T-helper 1 cell treated with Interleukin-12 subunit alpha and Interleukin-12 subunit beta and Interleukin-4 antibody, amounts not matched to agents 30 μg/mL and 1 μg/mL, for 36 hours (primary cell): ENCODE measurements around the gene HIPK2.

ENCODE experiments used
- H3K27ac Mint-ChIP-seq: one replicate; pipeline ENCODE4 v1.8.0; 2021; ENCODE audit warnings: mild to moderate bottlenecking, mixed read lengths
- H3K27me3 Mint-ChIP-seq: one replicate; pipeline ENCODE4 v1.8.0; 2021; ENCODE audit warnings: low read depth, mixed read lengths
- H3K36me3 Mint-ChIP-seq: one replicate; pipeline ENCODE4 v1.8.0; 2021; ENCODE audit warnings: low read depth, mixed read lengths
- H3K4me1 Mint-ChIP-seq: one replicate; pipeline ENCODE4 v1.8.0; 2021; ENCODE audit warnings: low read depth, mixed read lengths
- H3K4me3 Mint-ChIP-seq: one replicate; pipeline ENCODE4 v1.8.0; 2021; ENCODE audit warnings: mild to moderate bottlenecking, moderate library complexity, mixed read lengths
- H3K9me3 Mint-ChIP-seq: one replicate; pipeline ENCODE4 v1.8.0; 2021; ENCODE audit warnings: mixed read lengths

Gene HIPK2

GRCh38 chr7:139698844-139699243 lies 79.0 kb downstream of the HIPK2 start:
- Mint-ChIP-seq H3K36me3 (no peaks in the 10 kb centered on the region), H3K9me3 (no peaks in the 10 kb centered on the region), H3K27me3 (no peaks in the 10 kb centered on the region), H3K27ac (no peak overlapping the region), H3K4me3 (no peak overlapping the region), H3K4me1 (peaks cover 35% of the 10 kb centered on the region)

DNA sequence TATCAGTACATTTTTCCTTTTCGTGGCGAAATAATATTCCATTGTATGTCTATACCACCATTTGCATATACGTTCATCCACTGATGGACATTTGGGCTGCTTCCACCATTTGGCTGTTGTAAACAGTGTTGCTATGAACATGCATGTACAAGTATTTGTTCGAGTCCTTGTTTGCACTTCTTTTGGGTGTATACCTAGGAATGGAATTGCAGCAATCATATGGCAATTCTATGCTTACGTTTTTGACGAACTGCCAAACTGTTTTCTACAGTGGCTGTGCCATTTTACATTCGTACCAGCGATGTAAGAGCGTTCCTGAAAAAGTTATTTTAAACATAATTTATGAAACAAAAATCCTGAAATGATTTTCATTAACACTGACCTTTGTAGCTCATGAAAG lies 79.5 kb downstream of the HIPK2 start:
- Mint-ChIP-seq H3K4me3 (no peak overlapping the region), H3K27me3 (no peaks in the 10 kb centered on the region), H3K4me1 (peaks cover 31% of the 10 kb centered on the region), H3K9me3 (no peaks in the 10 kb centered on the region), H3K27ac (no peak overlapping the region), H3K36me3 (no peaks in the 10 kb centered on the region)

DNA sequence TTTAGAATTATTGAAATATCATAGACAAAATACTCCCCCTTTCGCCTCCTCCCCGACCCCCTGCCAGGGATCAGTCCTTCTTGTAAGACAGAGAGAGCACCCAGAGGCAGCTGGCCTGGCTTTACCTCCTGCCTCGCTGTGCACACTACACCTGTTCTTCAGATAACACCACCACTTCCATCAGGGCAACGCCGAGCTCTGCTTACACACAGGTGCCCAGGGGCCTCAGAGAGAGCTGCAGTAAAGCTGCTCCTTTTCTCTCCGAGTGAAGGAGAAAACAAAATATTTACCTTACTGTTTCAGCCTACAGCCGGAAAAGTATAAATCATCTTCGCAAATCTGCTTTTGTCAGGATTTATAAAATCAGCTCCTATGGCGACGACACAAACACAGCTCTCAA lies 80.7 kb downstream of the HIPK2 start:
- Mint-ChIP-seq H3K27ac (no peak overlapping the region), H3K9me3 (no peaks in the 10 kb centered on the region), H3K4me1 (peaks cover 25% of the 10 kb centered on the region), H3K4me3 (no peak overlapping the region), H3K27me3 (no peaks in the 10 kb centered on the region), H3K36me3 (no peaks in the 10 kb centered on the region)

DNA sequence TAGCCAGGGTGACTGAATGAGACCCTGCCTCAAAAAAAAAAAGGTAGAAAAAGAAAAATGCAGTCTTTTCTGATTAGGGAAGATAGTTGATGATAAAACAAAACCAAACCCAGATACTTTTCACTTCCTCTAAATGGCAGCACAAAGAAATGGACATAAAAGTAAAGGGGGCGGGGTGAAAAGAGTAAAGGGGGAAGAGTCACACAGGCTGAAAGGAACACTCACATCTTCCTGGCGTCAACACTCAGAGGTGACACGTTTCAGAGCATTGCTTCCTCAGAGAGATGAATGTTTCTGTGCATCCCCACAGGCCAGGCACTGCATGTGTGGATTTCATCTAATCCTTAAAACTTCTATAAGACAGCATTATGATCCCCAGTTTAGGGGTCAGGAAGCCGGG lies 81.2 kb downstream of the HIPK2 start:
- Mint-ChIP-seq H3K27ac (no peak overlapping the region), H3K4me1 (peaks cover 25% of the 10 kb centered on the region), H3K27me3 (no peaks in the 10 kb centered on the region), H3K4me3 (no peak overlapping the region), H3K36me3 (no peaks in the 10 kb centered on the region), H3K9me3 (no peaks in the 10 kb centered on the region)

DNA sequence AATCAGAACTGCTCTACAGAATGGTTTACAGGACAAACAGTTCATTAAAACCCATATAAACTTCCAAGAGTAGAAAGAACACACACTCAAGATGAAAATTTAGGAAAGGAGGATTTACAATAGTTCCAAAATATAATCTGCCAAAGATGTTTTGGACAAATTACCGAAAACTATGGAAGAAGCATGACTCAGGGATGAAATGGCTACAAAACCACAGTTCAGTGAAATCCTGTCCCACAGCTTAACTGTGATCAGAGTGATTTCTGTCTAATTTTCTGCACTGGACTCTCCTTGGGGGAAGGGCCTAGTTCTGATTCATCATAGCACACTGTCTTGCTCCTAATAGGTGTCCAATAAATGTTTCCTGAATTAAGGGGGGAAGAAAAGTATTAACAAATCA lies 82.2 kb downstream of the HIPK2 start:
- Mint-ChIP-seq H3K9me3 (no peaks in the 10 kb centered on the region), H3K36me3 (no peaks in the 10 kb centered on the region), H3K27ac (no peak overlapping the region), H3K27me3 (no peaks in the 10 kb centered on the region), H3K4me1 (peaks cover 24% of the 10 kb centered on the region), H3K4me3 (no peak overlapping the region)

- H3K9me3 Mint-ChIP-seq, result no peaks in the 10 kb centered on the region
Measured at GRCh38 chr7:139695051-139695450, 82.7 kb downstream of the HIPK2 start.

DNA sequence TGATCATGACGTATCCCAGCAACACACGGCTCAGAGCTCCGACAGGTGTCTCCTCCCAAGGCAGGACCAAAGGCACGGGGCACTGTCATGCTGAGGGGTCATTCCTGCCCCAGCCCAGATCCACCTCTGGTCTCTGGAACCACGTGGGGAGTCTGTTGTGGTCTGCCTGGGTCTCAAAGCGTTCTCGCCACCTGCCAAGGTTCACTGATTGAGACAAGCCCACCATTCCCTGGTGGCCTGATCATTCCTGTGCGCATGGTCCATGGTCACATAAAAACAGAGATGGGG lies 83.5 kb downstream of the HIPK2 start:
- no peak overlapping the region for H3K4me3 Mint-ChIP-seq
- H3K27ac Mint-ChIP-seq, result no peak overlapping the region
- peaks cover 7% of the 10 kb centered on the region for H3K36me3 Mint-ChIP-seq
- no peaks in the 10 kb centered on the region for H3K9me3 Mint-ChIP-seq
- no peaks in the 10 kb centered on the region for H3K27me3 Mint-ChIP-seq
- H3K4me1 Mint-ChIP-seq, result peaks cover 18% of the 10 kb centered on the region

More at GRCh38 chr7:139695051-139695450, 82.7 kb downstream of the HIPK2 start:
- Mint-ChIP-seq H3K27me3 (no peaks in the 10 kb centered on the region), H3K4me1 (peaks cover 21% of the 10 kb centered on the region), H3K36me3 (peaks cover 3% of the 10 kb centered on the region), H3K27ac (no peak overlapping the region), H3K4me3 (no peak overlapping the region)

DNA sequence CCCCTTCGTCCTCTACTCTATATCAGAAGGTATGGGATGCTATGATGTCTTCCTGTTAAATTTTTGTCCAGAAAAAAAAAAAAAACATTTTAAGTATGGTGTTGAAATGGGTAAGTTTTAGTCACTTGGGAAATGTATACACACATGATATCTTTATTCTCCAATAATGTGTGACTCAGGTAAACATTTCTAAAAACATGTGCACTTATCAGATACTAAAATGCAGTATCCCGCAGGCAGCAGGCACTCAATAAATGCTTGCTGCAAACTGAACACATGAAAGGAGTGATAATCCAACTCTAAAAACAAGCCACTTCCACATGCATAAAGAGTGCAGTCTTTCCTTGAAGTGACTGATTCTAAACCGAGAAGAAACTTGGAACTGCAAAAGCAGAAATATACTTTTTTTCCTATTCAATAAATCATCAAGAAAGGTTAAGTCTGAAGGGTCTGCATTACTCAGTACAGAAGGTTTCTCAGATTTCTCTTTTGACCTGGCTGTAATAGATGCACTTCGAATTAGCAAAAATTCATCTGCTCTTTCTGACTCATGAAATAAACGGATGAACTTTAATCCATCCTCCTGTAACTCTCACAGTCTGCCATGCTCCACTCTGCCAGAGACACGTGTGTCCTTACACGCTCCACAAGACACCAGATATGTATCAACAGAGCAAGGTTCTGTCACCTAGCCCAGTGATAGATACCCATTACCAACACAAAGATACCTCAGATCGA lies 84.0 kb downstream of the HIPK2 start:
- H3K27me3 Mint-ChIP-seq, result no peaks in the 10 kb centered on the region
- H3K27ac Mint-ChIP-seq, result no peak overlapping the region
- H3K4me1 Mint-ChIP-seq, result peaks cover 18% of the 10 kb centered on the region
- no peaks in the 10 kb centered on the region for H3K9me3 Mint-ChIP-seq
- H3K4me3 Mint-ChIP-seq, result no peak overlapping the region
- peaks cover 9% of the 10 kb centered on the region for H3K36me3 Mint-ChIP-seq

GRCh38 chr7:139692723-139693122 lies 85.1 kb downstream of the HIPK2 start:
- peaks cover 4% of the 10 kb centered on the region for H3K9me3 Mint-ChIP-seq
- H3K27me3 Mint-ChIP-seq, result no peaks in the 10 kb centered on the region
- no peak overlapping the region for H3K4me3 Mint-ChIP-seq
- peaks cover 17% of the 10 kb centered on the region for H3K4me1 Mint-ChIP-seq
- peaks cover 17% of the 10 kb centered on the region for H3K36me3 Mint-ChIP-seq
- no peak overlapping the region for H3K27ac Mint-ChIP-seq

- no peaks in the 10 kb centered on the region for H3K27me3 Mint-ChIP-seq
- no peak overlapping the region for H3K27ac Mint-ChIP-seq
- no peak overlapping the region for H3K4me3 Mint-ChIP-seq
- peaks cover 25% of the 10 kb centered on the region for H3K36me3 Mint-ChIP-seq
- peaks cover 10% of the 10 kb centered on the region for H3K4me1 Mint-ChIP-seq
- peaks cover 10% of the 10 kb centered on the region for H3K9me3 Mint-ChIP-seq
Measured at GRCh38 chr7:139691253-139691781, 86.5 kb downstream of the HIPK2 start.

- Mint-ChIP-seq H3K36me3 (peaks cover 38% of the 10 kb centered on the region), H3K4me1 (peaks cover 19% of the 10 kb centered on the region), H3K9me3 (peaks cover 17% of the 10 kb centered on the region), H3K27ac (peak overlapping the region; percentile 24), H3K4me3 (no peak overlapping the region), H3K27me3 (no peaks in the 10 kb centered on the region)
Measured at GRCh38 chr7:139687980-139688632, 89.7 kb downstream of the HIPK2 start.

- H3K4me1 Mint-ChIP-seq, result peaks cover 26% of the 10 kb centered on the region
- H3K36me3 Mint-ChIP-seq, result peaks cover 38% of the 10 kb centered on the region
- no peak overlapping the region for H3K27ac Mint-ChIP-seq
- no peak overlapping the region for H3K4me3 Mint-ChIP-seq
- H3K9me3 Mint-ChIP-seq, result peaks cover 17% of the 10 kb centered on the region
- no peaks in the 10 kb centered on the region for H3K27me3 Mint-ChIP-seq
Measured at GRCh38 chr7:139687211-139687954, 90.4 kb downstream of the HIPK2 start.

DNA sequence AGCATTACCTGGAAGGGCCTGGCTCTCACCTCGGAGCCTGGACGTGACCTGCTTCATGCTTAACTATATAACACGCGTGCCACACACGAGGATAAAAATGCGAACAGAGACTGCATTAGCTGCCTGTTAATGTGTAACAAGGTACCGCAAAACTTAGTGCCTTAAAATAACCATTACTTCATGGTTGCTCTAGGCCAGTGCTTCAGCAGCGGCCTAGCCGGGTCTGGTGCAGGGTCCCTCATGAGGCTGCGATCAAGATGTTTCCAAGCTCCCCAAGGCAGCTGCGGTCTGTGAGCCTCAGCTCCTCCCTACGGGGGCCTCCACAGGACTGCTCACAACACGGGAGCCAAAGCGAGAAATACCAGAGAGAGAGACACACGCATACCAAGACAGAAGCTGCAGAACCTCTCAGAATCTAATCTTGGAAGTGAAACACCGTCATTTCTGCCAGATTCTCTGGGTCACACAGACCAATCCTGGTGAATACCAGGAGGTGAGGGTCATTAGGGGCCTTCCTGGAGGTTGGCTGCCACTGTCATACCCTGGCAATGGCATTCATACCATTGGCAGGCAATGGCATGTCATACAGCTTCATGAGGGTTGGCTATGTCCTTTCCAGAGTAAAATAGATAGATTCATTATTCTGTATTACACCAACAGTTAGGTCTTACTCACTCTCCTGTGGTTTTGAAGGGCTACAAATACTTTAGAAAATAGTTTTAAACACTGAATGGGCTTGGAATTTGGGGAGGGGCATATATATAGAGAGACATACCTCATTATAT lies 94.5 kb downstream of the HIPK2 start:
- Mint-ChIP-seq H3K36me3 (peaks cover 25% of the 10 kb centered on the region), H3K9me3 (peaks cover 17% of the 10 kb centered on the region), H3K4me1 (peaks cover 49% of the 10 kb centered on the region), H3K27ac (peak overlapping the region; percentile 15), H3K4me3 (no peak overlapping the region), H3K27me3 (no peaks in the 10 kb centered on the region)
